ENCODE measurements around the gene ANAPC16. TPM values are rescaled to one million over a fixed set of nuclear protein-coding genes. Genes with fewer than 3 reads are reported as not detected.

The ANAPC16 gene
- total and polyA plus RNA-seq, 2 experiments from 2014 or later: 77.5 to 126 TPM

GRCh38 chr10:72235544-72236279 lies 19.9 kb downstream of the ANAPC16 start:
- no peak for TF ChIP-seq POLR2AphosphoS5 (IDR thresholded peaks at IDR 0.05; ENCODE audit: low read depth)
- no peak for TF ChIP-seq ZNF462 (CRISPR knock-in tag; IDR thresholded peaks at IDR 0.05)
- no peak for TF ChIP-seq JUNB (IDR thresholded peaks at IDR 0.05; ENCODE audit: unreplicated experiment)
- no peak for TF ChIP-seq STAT1 (IDR thresholded peaks at IDR 0.05; ENCODE audit: unreplicated experiment)
- no peak for TF ChIP-seq ZNF331 (CRISPR knock-in tag; IDR thresholded peaks at IDR 0.05; ENCODE audit: low read depth)
- no peak for TF ChIP-seq CTCF (conservative IDR thresholded peaks at IDR 0.05; ENCODE audit: low read depth in 2 of 2)
- no peak for TF ChIP-seq EZH2phosphoT487 (IDR thresholded peaks at IDR 0.05; ENCODE audit: unreplicated experiment)
- no peak for TF ChIP-seq NANOG (IDR thresholded peaks at IDR 0.05; ENCODE audit: borderline replicate concordance)
- TF ChIP-seq CREB1 (CRISPR knock-in tag; IDR thresholded peaks at IDR 0.05; ENCODE audit: low read depth): no peak
- Mint-ChIP-seq H3K27me3 (ENCODE audit: insufficient read depth, low read depth, poor library complexity) (peaks cover 1% of the 10 kb centered on the region), H3K4me3 (no peak overlapping the region), H3K27ac (peak overlapping the region; percentile 33; the same call in 1 of the 2 replicates), H3K36me3 (ENCODE audit: low read depth) (peaks cover 38% of the 10 kb centered on the region), H3K4me1 (0 out of 3 replicates have a peak, but pooled peaks cover 5% of the 10 kb centered on the region), H3K9me3 (no peaks in the 10 kb centered on the region)
- Histone ChIP-seq H3K4me2 (no peak overlapping the region), H3K36me3 (ENCODE audit: insufficient read depth) (peaks cover 19% of the 10 kb centered on the region), H4K20me1 (replicated peaks; ENCODE audit: insufficient read depth) (0 out of 2 replicates have a peak, but pooled peaks cover 2% of the 10 kb centered on the region), H3F3A (replicated peaks; ENCODE audit: low read depth) (peaks cover 10% of the 10 kb centered on the region; the same call in 1 of the 2 replicates), H3K4me1 (ENCODE audit: insufficient read depth) (no peaks in the 10 kb centered on the region), H3K4me3 (no peak overlapping the region), H3K79me2 (replicated peaks; ENCODE audit: insufficient read depth) (no peaks in the 10 kb centered on the region; the same call in 1 of the 2 replicates), H2AFZ (no peak overlapping the region), H3K9me2 (ENCODE audit: insufficient read depth) (no peaks in the 10 kb centered on the region), H3K27me3 (ENCODE audit: insufficient read depth) (no peaks in the 10 kb centered on the region), H3K27ac (ENCODE audit: low read depth) (peak overlapping the region; percentile 30)
- ATAC-seq (no peak), DNase-seq (ENCODE audit: low spot score) (no peak)

All from GM23338 (cell line).